Panc1 (cell line): ENCODE data around the gene AURKAIP1. TPM values are rescaled to one million over a fixed set of nuclear protein-coding genes. Genes with fewer than 3 reads are reported as not detected.
A peak's percentile ranks its signal among the peaks of the same experiment; 100 is the strongest.
"Not testable (repeated sequence)": the region's sequence is repeated elsewhere in the genome, so short reads cannot be mapped to it uniquely, and the experiment has no call there.

Source experiments
- ATAC-seq: fragments of 200-7000 bp; cut with Tn5 transposase; 2 replicates; pipeline ENCODE4 v1.9.1; 2020; ENCODE audit warnings: mild to moderate bottlenecking, moderate library complexity
- BruUV-seq: library from RNA; stranded (reverse); fragments of 400-500 nt; replicated peaks from 2 replicates; lab custom pipeline; 2021; lab: Mats Ljungman, UMichigan
- CTCF ChIA-PET: fragments of 300-600 bp; sonication (Branson Sonifier 250); formaldehyde crosslinking; loops from one replicate; lab custom pipeline; 2022; ENCODE audit warnings: antibody characterized with exemption; lab: Charles Lee
- POLR2A ChIA-PET: fragments of 300-600 bp; sonication (Branson Sonifier 250); formaldehyde crosslinking; loops from one replicate; lab custom pipeline; 2022; ENCODE audit warnings: antibody characterized with exemption; lab: Charles Lee
- DNase-seq: peaks from one replicate; pipeline ENCODE4 v3.0.0-alpha.2; 2010; ENCODE audit warnings: low read depth, low spot score
- H3K27ac ChIP-seq: 2 replicates; pipeline ENCODE4 v1.5.1; 2011; ENCODE audit warnings: mild to moderate bottlenecking, low read length, inconsistent platforms
- H3K27me3 ChIP-seq: fragments of 200-500 bp; sonication (Bioruptor generic); 2 replicates; pipeline ENCODE4 v1.6.0; 2014; ENCODE audit warnings: low read length, inconsistent platforms; ENCODE audit not compliant: control insufficient read depth, insufficient read depth
- H3K36me3 ChIP-seq: fragments of 200-500 bp; sonication (Bioruptor generic); 2 replicates; pipeline ENCODE4 v1.5.1; 2014; ENCODE audit warnings: inconsistent platforms, mild to moderate bottlenecking, low read length, moderate library complexity; ENCODE audit not compliant: control insufficient read depth, insufficient read depth
- H3K4me1 ChIP-seq: 2 replicates; pipeline ENCODE4 v1.5.1; 2011; ENCODE audit warnings: inconsistent platforms, mild to moderate bottlenecking, low read length, moderate library complexity; ENCODE audit not compliant: control insufficient read depth, insufficient read depth
- H3K4me3 ChIP-seq, 2 experiments: 2 replicates each; pipeline ENCODE4 v1.5.1; 2011 to 2012; ENCODE audit warnings: low read depth in 2 of 2, low read length in 2 of 2, mild to moderate bottlenecking in 2 of 2, inconsistent platforms in 1 of 2, moderate library complexity in 1 of 2
- H3K9me3 ChIP-seq: fragments of 200-500 bp; sonication (Bioruptor generic); 2 replicates; pipeline ENCODE4 v1.5.1; 2014; ENCODE audit warnings: low read depth, mild to moderate bottlenecking, inconsistent platforms, low read length, moderate library complexity; ENCODE audit not compliant: control insufficient read depth, insufficient read depth
- POLR2AphosphoS5 ChIP-seq: IDR thresholded peaks from 2 replicates; pipeline ENCODE4 v1.6.1; 2012; ENCODE audit warnings: mild to moderate bottlenecking, low read depth, low read length, moderate library complexity
- SIN3A ChIP-seq: IDR thresholded peaks from 2 replicates; pipeline ENCODE4 v1.6.1; 2012; ENCODE audit warnings: low read depth, mild to moderate bottlenecking, low read length, moderate library complexity, borderline replicate concordance; ENCODE audit not compliant: insufficient read depth
- in situ Hi-C: cut with HindIII; loops from 2 replicates; pipeline ENCODE4 v1.10.0; 2016; ENCODE audit warnings: low sequenced_read_pairs, low pct_unique_long_range_greater_than_20kb
- intact Hi-C: fragments of 100-400 bp; cut with micrococcal nuclease; formaldehyde crosslinking; loops from one replicate; pipeline ENCODE4 v1.10.0; 2022; ENCODE audit not compliant: unreplicated experiment
- total RNA-seq: library from RNA; stranded (reverse); gene quantifications from one replicate; pipeline ENCODE4 v1.2.1, GENCODE V29; 2021; ENCODE audit not compliant: unreplicated experiment
- TF ChIP-seq, protein P1 (sequence below), 2 experiments: IDR thresholded peaks; 2 replicates each; pipeline ENCODE4 v1.6.1; 2011 to 2012; ENCODE audit warnings: low read depth in 2 of 2, control low read depth in 1 of 2, low read length in 1 of 2, mild to moderate bottlenecking in 1 of 2, moderate library complexity in 1 of 2; ENCODE audit not compliant: insufficient read depth in 1 of 2

AURKAIP1 gene
- total RNA-seq, 1 experiment from 2014 or later: 335 TPM

DNA sequence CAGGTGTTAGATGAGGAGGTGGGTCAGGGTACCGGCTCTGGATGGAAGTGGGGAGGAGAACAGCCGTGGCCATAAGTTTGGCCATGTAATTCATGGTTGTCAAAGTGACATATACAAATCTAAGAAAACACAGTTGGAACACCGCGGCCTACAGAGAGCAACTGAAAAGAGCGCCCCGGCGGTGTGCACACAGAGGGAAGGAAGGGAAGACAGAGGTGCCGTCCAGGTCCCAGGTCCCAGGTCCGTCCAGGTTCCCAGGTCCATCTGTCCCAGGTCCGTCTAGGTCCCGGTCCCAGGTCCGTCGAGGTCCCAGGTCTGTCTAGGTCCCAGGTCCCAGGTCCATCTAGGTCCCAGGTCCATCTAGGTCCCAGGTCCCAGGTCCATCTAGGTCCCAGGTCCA lies 36.6 kb upstream of the AURKAIP1 start:
- no peak for DNase-seq
- peaks cover 5% of the 10 kb centered on the region; the same call in 1 of the 2 replicates for H3K4me1 ChIP-seq
- no peak overlapping the region for H3K4me3 ChIP-seq
- H3K27me3 ChIP-seq: no peaks in the 10 kb centered on the region
- POLR2A ChIA-PET: no interaction called here
- no TSS peak for BruUV-seq
- no peaks in the 10 kb centered on the region for H3K9me3 ChIP-seq
- in situ Hi-C loops: no loop called here
- intact Hi-C loops: no loop called here
- no peak overlapping the region for H3K27ac ChIP-seq
- ATAC-seq: no peak
- H3K36me3 ChIP-seq: peaks cover 1% of the 10 kb centered on the region; the same call in 1 of the 2 replicates
- CTCF ChIA-PET: no interaction called here
- TF ChIP-seq POLR2AphosphoS5: peak; percentile 59; the same call in 1 of the 2 replicates
- TF ChIP-seq, protein P1, sequence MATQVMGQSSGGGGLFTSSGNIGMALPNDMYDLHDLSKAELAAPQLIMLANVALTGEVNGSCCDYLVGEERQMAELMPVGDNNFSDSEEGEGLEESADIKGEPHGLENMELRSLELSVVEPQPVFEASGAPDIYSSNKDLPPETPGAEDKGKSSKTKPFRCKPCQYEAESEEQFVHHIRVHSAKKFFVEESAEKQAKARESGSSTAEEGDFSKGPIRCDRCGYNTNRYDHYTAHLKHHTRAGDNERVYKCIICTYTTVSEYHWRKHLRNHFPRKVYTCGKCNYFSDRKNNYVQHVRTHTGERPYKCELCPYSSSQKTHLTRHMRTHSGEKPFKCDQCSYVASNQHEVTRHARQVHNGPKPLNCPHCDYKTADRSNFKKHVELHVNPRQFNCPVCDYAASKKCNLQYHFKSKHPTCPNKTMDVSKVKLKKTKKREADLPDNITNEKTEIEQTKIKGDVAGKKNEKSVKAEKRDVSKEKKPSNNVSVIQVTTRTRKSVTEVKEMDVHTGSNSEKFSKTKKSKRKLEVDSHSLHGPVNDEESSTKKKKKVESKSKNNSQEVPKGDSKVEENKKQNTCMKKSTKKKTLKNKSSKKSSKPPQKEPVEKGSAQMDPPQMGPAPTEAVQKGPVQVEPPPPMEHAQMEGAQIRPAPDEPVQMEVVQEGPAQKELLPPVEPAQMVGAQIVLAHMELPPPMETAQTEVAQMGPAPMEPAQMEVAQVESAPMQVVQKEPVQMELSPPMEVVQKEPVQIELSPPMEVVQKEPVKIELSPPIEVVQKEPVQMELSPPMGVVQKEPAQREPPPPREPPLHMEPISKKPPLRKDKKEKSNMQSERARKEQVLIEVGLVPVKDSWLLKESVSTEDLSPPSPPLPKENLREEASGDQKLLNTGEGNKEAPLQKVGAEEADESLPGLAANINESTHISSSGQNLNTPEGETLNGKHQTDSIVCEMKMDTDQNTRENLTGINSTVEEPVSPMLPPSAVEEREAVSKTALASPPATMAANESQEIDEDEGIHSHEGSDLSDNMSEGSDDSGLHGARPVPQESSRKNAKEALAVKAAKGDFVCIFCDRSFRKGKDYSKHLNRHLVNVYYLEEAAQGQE (IDR thresholded peaks at IDR 0.05; ENCODE audit: insufficient read depth in 1 of 2, low read depth in 2 of 2, low read length in 1 of 2): no peak

- POLR2A ChIA-PET, H3K27me3 ChIP-seq, DNase-seq, ATAC-seq, intact Hi-C loops, BruUV-seq, H3K36me3 ChIP-seq, H3K4me3 ChIP-seq, H3K9me3 ChIP-seq, CTCF ChIA-PET, H3K27ac ChIP-seq, in situ Hi-C loops: not testable (repeated sequence)
- peaks cover 15% of the 10 kb centered on the region for H3K4me1 ChIP-seq
These were observed 35.2 kb upstream of the AURKAIP1 start for GRCh38 chr1:1410238-1410637.

DNA sequence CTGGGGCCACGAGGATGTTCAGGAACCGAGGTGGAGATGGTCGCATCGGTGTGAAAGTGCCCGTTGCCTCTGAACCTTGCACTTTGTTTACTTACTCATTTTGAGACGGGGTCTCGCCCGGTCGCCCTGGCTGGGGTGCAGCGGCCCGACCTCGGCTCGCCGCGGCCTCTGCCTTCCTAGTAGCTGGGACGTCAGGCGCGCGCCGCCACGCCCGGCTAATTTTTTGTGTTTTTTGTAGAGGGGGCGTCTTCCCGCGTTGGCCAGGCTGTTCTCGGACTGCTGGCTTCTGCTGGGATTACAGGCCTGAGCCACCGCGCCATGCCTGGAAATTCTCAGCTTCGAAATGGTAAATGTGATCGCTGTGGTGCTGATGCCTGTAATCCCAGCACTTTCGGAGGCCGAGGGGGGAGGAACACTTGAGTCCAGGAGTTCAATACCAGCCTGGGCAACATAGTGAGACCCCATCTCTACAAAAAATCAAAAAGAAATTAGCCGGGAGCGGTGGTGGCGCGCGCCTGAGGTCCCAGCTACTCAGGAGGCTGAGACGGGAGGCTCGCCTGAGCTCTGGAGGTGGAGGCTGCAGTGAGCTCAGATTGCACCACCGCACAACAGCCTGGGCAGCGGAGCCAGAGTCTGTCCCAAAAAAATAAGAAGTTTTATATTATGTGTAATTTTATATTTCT lies 32.8 kb upstream of the AURKAIP1 start:
- Histone ChIP-seq H3K4me1 (peaks cover 28% of the 10 kb centered on the region), H3K36me3 (peaks cover 8% of the 10 kb centered on the region), H3K4me3 (peak overlapping the region; percentile 81 to 88), H3K27me3 (no peaks in the 10 kb centered on the region), H3K9me3 (no peaks in the 10 kb centered on the region), H3K27ac (peak overlapping the region; percentile 96)
- ChIA-PET CTCF (no interaction called here), POLR2A (interaction anchor here (0.5 to 1.0 kb wide), 2 partner anchors 24 to 91 kb away, joined by 3 to 8 read pairs; no protein-coding TSS in a partner anchor)
- in situ Hi-C loops: no loop called here
- peak; percentile 23; the same call in 1 of the 2 replicates for TF ChIP-seq POLR2AphosphoS5
- TF ChIP-seq SIN3A: no peak
- no TSS peak for BruUV-seq
- DNase-seq: no peak
- ATAC-seq: peak; percentile 27
- intact Hi-C loops: no loop called here
